Measurements from ENCODE around the gene NTRK3.

Gene NTRK3

GRCh38 chr15:88288661-88289060 is 32.1 kb upstream of the NTRK3 start:
- no peak for TF ChIP-seq CTCF (conservative IDR thresholded peaks at IDR 0.05)

GRCh38 chr15:88288206-88288605 is 31.7 kb upstream of the NTRK3 start:
- H3K27ac ChIP-seq, result no peak overlapping the region

More at GRCh38 chr15:88288661-88289060, 32.1 kb upstream of the NTRK3 start:
- no peak overlapping the region for H3K27ac ChIP-seq

GRCh38 chr15:88284318-88284998 is 27.9 kb upstream of the NTRK3 start:
- TF ChIP-seq CTCF (conservative IDR thresholded peaks at IDR 0.05), result no peak
- no peak overlapping the region for H3K27ac ChIP-seq

More at GRCh38 chr15:88288206-88288605, 31.7 kb upstream of the NTRK3 start:
- TF ChIP-seq CTCF (conservative IDR thresholded peaks at IDR 0.05), result no peak

- no peak overlapping the region for H3K27ac ChIP-seq
- TF ChIP-seq CTCF (conservative IDR thresholded peaks at IDR 0.05), result no peak
Measured at GRCh38 chr15:88282614-88283013, 26.1 kb upstream of the NTRK3 start.

GRCh38 chr15:88276821-88277410 is 20.4 kb upstream of the NTRK3 start:
- H3K27ac ChIP-seq, result no peak overlapping the region
- no peak for TF ChIP-seq CTCF (conservative IDR thresholded peaks at IDR 0.05)

GRCh38 chr15:88275804-88276203 is 19.3 kb upstream of the NTRK3 start:
- no peak overlapping the region for H3K27ac ChIP-seq

More at GRCh38 chr15:88275804-88276203, 19.3 kb upstream of the NTRK3 start:
- no peak for TF ChIP-seq CTCF (conservative IDR thresholded peaks at IDR 0.05)

Measured in VCaP (cell line).